ENCODE results near the gene SLC35G1.

DNA sequence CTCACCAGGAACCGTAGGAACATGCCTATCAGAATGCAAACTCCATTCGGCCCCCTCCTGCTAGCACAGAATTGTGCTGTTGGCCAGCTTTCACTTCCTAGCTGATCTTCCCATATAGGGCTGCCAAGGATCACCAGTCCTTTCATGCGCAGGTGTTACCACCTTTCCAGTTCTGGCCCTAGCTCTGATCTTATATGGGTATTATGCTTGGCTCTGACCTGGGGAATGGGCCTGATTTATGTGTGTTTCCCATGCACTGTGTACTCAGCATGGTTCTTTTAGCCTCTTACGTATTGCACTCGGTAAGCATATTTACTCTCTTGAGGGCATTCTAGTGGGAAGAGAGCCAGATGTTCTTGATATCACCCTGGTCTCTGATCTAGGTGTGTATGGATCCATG is 11.1 kb downstream of the SLC35G1 start:
- TF ChIP-seq, protein P1, sequence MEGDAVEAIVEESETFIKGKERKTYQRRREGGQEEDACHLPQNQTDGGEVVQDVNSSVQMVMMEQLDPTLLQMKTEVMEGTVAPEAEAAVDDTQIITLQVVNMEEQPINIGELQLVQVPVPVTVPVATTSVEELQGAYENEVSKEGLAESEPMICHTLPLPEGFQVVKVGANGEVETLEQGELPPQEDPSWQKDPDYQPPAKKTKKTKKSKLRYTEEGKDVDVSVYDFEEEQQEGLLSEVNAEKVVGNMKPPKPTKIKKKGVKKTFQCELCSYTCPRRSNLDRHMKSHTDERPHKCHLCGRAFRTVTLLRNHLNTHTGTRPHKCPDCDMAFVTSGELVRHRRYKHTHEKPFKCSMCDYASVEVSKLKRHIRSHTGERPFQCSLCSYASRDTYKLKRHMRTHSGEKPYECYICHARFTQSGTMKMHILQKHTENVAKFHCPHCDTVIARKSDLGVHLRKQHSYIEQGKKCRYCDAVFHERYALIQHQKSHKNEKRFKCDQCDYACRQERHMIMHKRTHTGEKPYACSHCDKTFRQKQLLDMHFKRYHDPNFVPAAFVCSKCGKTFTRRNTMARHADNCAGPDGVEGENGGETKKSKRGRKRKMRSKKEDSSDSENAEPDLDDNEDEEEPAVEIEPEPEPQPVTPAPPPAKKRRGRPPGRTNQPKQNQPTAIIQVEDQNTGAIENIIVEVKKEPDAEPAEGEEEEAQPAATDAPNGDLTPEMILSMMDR (conservative IDR thresholded peaks at IDR 0.05) = no peak
- no peak for TF ChIP-seq EZH2 (IDR thresholded peaks at IDR 0.05; ENCODE audit: low read depth)
